GM19455 (cell line): ENCODE measurements around the gene MERTK.

Experiments
- ATAC-seq: cut with Tn5 transposase; IDR thresholded peaks from one replicate; pipeline ENCODE4 v1.9.1; 2021; ENCODE audit not compliant: unreplicated experiment

The MERTK gene

GRCh38 chr2:112005406-112006075 is 107.1 kb downstream of the MERTK start:
- no peak for ATAC-seq

GRCh38 chr2:112006076-112006410 is 107.6 kb downstream of the MERTK start:
- no peak for ATAC-seq

DNA sequence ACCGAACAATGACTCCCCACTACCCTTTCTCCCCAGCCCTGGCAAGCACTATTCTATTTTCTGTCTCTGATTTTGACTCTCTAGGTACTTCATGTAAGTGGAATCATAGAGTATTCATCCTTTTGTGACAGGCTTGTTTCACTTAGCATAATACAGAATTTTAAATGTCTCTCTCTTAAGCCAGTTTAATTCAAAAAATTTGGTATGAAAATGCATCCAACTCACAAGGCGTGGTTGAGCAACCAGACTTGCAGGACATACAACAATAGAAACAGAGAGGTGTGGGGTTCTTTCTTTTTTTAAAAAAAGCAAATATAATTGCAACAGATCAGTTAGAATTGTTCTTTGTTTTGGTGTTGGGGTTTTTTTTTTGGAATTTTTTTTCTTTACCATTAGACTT is 109.1 kb downstream of the MERTK start:
- ATAC-seq: no peak

GRCh38 chr2:112008910-112009485 is 110.6 kb downstream of the MERTK start:
- no peak for ATAC-seq

- no peak for ATAC-seq
Observed at GRCh38 chr2:112010751-112011150, 112.3 kb downstream of the MERTK start.

GRCh38 chr2:112012556-112012955 is 114.1 kb downstream of the MERTK start:
- ATAC-seq: no peak

GRCh38 chr2:112018846-112019245 is 120.4 kb downstream of the MERTK start:
- ATAC-seq: no peak

GRCh38 chr2:112019569-112019982 is 121.2 kb downstream of the MERTK start:
- ATAC-seq: no peak

DNA sequence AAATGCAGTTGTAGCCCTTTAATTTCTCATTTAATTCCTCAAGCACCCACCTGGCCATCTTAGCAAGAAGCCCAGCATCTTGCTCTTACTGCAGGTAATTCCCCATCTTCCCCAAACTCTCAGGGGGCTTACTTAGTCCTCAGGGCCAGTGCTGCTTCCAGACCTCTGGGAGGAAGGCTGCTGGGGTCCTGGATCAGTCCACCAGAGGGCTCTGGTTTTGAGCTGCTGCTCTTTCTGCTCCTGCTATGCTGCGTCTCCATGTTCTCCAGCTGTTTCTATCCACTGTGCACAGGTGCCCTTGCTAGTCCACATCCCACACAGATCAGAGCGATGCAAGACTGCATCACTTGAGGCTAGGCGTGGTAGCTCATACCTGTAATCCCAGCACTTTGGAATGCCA is 122.2 kb downstream of the MERTK start:
- ATAC-seq: no peak

GRCh38 chr2:112021290-112021689 is 122.9 kb downstream of the MERTK start:
- ATAC-seq: no peak

GRCh38 chr2:112021781-112022231 is 123.4 kb downstream of the MERTK start:
- ATAC-seq: no peak

DNA sequence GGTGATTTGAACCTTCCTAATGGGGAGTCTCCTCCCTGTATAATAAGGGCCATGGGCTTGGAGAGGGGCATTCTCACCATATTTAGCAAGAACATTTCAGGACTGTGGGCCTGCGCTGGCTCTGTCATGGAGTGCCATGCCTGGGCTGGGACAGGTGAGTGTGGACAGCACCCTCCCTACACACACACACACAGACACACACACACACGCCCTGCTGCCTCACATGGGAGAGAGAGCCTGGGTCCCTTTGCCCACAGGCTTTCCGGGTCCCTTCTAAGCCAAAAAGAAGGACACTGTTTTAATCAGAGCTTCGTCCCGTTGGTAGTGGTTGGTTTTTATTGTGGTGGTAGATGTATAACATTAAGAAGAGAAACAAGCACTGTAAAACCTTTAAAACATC is 125.3 kb downstream of the MERTK start:
- no peak for ATAC-seq

DNA sequence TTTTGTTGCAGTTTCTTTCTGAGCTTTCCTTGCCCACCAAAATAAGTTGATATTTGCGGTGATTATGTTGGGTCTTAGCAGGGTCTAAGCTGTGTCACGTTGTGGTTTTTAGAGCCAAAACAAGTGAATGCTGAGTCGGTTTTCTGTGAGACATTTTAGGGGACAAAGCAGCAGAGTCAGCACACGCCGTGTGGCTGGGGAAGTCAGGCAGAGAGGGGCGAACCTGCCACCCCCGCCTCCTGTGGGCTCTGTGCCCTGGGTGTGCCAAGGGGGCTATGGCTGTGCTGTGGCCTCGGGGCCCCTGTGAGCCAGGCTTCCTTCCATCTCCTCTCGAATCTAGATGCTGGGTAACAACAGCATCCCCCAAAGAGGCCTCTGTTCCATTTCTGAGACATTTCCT is 125.8 kb downstream of the MERTK start:
- ATAC-seq: no peak

DNA sequence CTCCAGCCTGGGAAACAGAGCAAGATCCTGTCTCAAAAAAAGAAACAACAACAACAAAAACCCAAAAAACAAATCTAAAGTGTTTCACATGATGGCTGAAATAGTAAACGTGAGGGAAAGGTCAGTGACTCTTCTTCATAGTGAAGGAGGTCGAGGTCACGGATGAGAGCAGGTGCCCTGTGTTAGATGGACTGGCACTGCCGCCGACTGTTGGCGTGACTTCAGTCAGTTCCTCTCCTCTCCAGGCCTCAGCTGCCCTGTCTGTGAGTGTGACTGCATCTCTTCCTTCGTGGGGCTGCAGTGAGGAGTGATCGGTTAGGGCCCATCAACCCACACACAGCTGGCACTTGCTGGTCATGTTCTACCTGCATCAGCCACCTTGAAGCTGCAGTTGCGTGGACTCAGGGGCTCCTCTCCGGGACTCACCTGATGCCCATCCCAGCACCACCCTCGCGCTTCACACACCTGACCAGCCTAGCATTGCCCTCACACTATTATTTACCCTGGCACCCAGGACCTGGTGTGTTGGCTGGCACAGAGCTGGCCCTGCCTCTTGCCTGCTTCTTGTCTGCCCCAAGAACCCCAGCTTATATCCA is 126.6 kb downstream of the MERTK start:
- ATAC-seq: no peak

DNA sequence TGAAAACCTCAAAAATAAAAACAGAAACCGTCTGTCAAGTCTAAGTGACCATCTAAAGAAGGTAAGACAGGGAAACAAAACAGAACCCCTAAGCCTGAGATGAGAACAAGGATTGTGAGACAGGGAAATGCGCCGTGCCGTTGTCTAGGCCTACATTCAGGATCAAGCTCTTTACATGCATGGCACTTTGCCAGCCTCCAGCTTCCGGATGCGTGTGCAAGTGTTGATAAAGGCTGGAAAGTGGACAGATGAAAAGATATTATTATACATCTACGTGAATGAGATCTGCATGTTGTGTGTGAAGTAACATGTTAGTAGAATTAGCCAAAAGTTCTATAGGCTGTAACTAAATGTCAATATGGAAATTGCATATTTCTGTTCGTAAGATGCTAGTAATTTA is 128.1 kb downstream of the MERTK start:
- no peak for ATAC-seq

- ATAC-seq: no peak
Observed at GRCh38 chr2:112027767-112028166, 129.4 kb downstream of the MERTK start.

GRCh38 chr2:112029164-112029563 is 130.8 kb downstream of the MERTK start:
- ATAC-seq: no peak

DNA sequence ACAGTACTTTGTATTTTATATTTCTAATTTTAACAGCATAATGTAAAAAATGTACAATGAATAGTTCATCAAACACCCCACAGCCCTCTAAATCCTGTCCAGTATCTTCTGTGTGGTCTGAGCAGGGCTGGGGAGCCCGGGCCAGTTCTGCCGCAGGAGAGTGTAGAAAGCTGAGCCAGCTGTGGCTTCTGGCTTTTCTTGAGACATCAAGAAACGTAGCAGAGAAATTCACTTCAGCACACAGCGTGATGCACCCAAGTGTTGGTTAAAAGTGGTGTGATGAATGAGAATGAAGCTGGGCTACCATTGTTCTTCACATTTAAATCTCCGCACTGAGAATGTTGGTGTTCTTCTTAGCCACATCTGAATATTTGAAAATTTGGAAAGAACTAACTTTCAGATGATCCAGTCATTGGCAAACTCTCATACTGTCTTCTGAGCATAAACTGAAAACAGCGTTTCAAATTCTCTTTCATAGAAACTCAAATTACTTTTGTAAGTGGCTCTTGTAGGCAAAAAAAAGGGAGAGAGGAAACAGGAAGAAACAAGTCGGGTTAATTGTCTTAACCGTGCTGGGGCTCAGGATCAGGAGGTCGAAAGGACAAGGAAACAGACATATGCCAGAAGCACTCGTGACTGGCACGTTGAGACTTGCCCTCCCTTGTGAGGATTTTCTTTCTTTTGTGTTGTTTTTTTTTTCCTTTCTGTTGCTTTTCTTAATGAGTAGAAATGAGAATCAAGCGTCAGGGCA is 133.2 kb downstream of the MERTK start:
- no peak for ATAC-seq

DNA sequence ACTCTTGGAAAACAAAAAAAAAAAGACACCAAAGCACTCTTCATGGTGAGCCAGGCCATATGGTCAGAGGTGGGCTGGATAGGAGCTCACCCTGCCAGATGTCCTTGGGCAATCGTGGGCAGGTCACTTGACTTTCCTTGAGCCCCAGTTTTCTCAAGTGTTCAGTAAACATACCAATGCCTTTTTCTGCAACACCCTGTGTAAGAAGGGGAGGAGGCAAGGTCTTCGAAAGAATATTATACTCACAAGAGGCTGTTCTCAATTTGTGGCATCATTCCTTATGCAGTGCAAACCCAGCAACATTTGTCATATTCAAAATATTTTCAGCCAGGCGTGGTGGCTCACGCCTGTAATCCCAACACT is 133.8 kb downstream of the MERTK start:
- ATAC-seq: no peak

GRCh38 chr2:112032689-112033465 is 134.5 kb downstream of the MERTK start:
- no peak for ATAC-seq

DNA sequence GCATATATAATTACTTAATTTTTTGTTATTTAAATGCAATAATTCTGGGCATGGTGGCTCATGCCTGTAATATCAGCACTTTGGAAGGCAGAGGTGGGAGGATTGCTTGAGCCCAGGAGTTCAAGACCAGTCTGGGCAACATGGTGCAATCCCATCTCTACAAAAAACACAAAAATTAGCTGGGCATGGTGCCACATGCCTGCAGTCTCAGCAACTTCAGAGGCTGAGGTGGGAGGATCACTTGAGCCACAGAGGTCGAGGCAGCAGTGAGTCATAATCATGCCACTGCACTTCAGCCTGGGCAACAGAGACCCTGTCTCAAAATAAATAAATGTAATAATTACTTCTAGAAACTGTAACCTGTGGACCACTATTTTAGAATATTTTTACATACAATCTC is 135.2 kb downstream of the MERTK start:
- ATAC-seq: no peak
